PC-9 (cell line): ENCODE results near the gene STAMBP. TPM values are rescaled to one million over a fixed set of nuclear protein-coding genes. Genes with fewer than 3 reads are reported as not detected.

Source experiments
- BruUV-seq: library from RNA; stranded (reverse); fragments of 400-500 nt; replicated peaks from 2 replicates; lab custom pipeline; 2021; lab: Mats Ljungman, UMichigan
- CTCF ChIA-PET: fragments of 300-600 bp; sonication (Branson Sonifier 250); formaldehyde crosslinking; loops from one replicate; lab custom pipeline; 2022; ENCODE audit warnings: antibody characterized with exemption; lab: Charles Lee
- POLR2A ChIA-PET: fragments of 300-600 bp; sonication (Branson Sonifier 250); formaldehyde crosslinking; loops from one replicate; lab custom pipeline; 2022; ENCODE audit warnings: antibody characterized with exemption; ENCODE audit not compliant: unreplicated experiment; lab: Charles Lee
- DNase-seq, 2 experiments: peaks; one replicate each; pipeline versions ENCODE4 v3.0.0 to v3.0.0-alpha.2; 2015 to 2022; ENCODE audit warnings: mixed read lengths in 1 of 2
- H2AFZ ChIP-seq: fragments of 200-600 bp; sonication (generic); 2 replicates; pipeline ENCODE4 v1.8.1; 2017; ENCODE audit warnings: antibody characterized with exemption
- H3F3A ChIP-seq: fragments of 200-600 bp; sonication (generic); 2 replicates; pipeline ENCODE4 v1.8.1; 2017; ENCODE audit warnings: antibody characterized with exemption, mild to moderate bottlenecking, low read depth; ENCODE audit not compliant: insufficient read depth
- H3K27ac ChIP-seq: fragments of 200-600 bp; sonication (generic); 2 replicates; pipeline ENCODE4 v1.6.1; 2016; ENCODE audit warnings: mixed run types
- H3K27me3 ChIP-seq: fragments of 200-600 bp; sonication (generic); 2 replicates; pipeline ENCODE4 v1.6.1; 2016; ENCODE audit warnings: low read depth, mixed run types; ENCODE audit not compliant: insufficient read depth
- H3K36me3 ChIP-seq: fragments of 200-600 bp; sonication (generic); 2 replicates; pipeline ENCODE4 v1.6.1; 2016; ENCODE audit warnings: low read depth, mixed run types
- H3K4me1 ChIP-seq: fragments of 200-600 bp; sonication (generic); replicated peaks from 2 replicates; pipeline ENCODE4 v1.6.1; 2016; ENCODE audit warnings: mixed run types; ENCODE audit not compliant: insufficient read depth
- H3K4me2 ChIP-seq: fragments of 200-600 bp; sonication (generic); 2 replicates; pipeline ENCODE4 v1.6.1; 2017; ENCODE audit warnings: mixed run types
- H3K4me3 ChIP-seq: fragments of 200-600 bp; sonication (generic); 2 replicates; pipeline ENCODE4 v1.6.1; 2016; ENCODE audit warnings: mixed run types
- H3K79me2 ChIP-seq: fragments of 200-600 bp; sonication (generic); 2 replicates; pipeline ENCODE4 v1.6.1; 2017; ENCODE audit warnings: low read depth, mixed run types
- H3K9me2 ChIP-seq: fragments of 200-600 bp; sonication (generic); 2 replicates; pipeline ENCODE4 v1.8.1; 2017; ENCODE audit warnings: mild to moderate bottlenecking; ENCODE audit not compliant: insufficient read depth
- H3K9me3 ChIP-seq: fragments of 200-600 bp; sonication (generic); 2 replicates; pipeline ENCODE4 v1.8.1; 2016; ENCODE audit warnings: low read depth; ENCODE audit not compliant: insufficient read depth
- H4K20me1 ChIP-seq: fragments of 200-600 bp; sonication (generic); 2 replicates; pipeline ENCODE4 v1.8.1; 2017; ENCODE audit not compliant: insufficient read depth
- EZH2 ChIP-seq: fragments of 200-600 bp; sonication (generic); IDR thresholded peaks from 2 replicates; pipeline ENCODE4 v1.8.0; 2017; ENCODE audit warnings: antibody characterized with exemption, low read depth
- intact Hi-C: fragments of 100-400 bp; cut with micrococcal nuclease; formaldehyde crosslinking; loops from one replicate; pipeline ENCODE4 v1.10.0; 2022; ENCODE audit not compliant: unreplicated experiment
- total RNA-seq: library from RNA; stranded (reverse); gene quantifications from 2 replicates; pipeline ENCODE4 v1.2.3, GENCODE V29; 2021
- TF ChIP-seq, protein P1 (sequence below): fragments of 200-600 bp; sonication (generic); conservative IDR thresholded peaks from 2 replicates; pipeline ENCODE4 v1.6.1; 2017; ENCODE audit warnings: mixed run types, antibody characterized with exemption, mild to moderate bottlenecking, moderate library complexity

STAMBP gene
- total RNA-seq, 1 experiment from 2014 or later, result 52.2 TPM

GRCh38 chr2:73844087-73844486 is 15.3 kb downstream of the STAMBP start:
- TF ChIP-seq, protein P1, sequence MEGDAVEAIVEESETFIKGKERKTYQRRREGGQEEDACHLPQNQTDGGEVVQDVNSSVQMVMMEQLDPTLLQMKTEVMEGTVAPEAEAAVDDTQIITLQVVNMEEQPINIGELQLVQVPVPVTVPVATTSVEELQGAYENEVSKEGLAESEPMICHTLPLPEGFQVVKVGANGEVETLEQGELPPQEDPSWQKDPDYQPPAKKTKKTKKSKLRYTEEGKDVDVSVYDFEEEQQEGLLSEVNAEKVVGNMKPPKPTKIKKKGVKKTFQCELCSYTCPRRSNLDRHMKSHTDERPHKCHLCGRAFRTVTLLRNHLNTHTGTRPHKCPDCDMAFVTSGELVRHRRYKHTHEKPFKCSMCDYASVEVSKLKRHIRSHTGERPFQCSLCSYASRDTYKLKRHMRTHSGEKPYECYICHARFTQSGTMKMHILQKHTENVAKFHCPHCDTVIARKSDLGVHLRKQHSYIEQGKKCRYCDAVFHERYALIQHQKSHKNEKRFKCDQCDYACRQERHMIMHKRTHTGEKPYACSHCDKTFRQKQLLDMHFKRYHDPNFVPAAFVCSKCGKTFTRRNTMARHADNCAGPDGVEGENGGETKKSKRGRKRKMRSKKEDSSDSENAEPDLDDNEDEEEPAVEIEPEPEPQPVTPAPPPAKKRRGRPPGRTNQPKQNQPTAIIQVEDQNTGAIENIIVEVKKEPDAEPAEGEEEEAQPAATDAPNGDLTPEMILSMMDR, result no peak
- H3K9me3 ChIP-seq, result no peaks in the 10 kb centered on the region
- H3K4me1 ChIP-seq, result no peaks in the 10 kb centered on the region
- H2AFZ ChIP-seq, result no peak overlapping the region
- BruUV-seq, result no TSS peak
- peaks cover 18% of the 10 kb centered on the region; the same call in 1 of the 2 replicates for H3K36me3 ChIP-seq
- H3K27me3 ChIP-seq, result no peaks in the 10 kb centered on the region
- POLR2A ChIA-PET, result interaction anchor here (0.6 to 0.7 kb wide), 2 partner anchors 15 to 335 kb away, joined by 3 read pairs; partner anchors contain the start of genes MOB1A and STAMBP
- H3K79me2 ChIP-seq, result no peaks in the 10 kb centered on the region
- H3F3A ChIP-seq, result no peaks in the 10 kb centered on the region
- no peak overlapping the region for H3K27ac ChIP-seq
- H4K20me1 ChIP-seq, result peaks cover 12% of the 10 kb centered on the region; the same call in 1 of the 2 replicates
- CTCF ChIA-PET, result no interaction called here
- H3K9me2 ChIP-seq, result no peaks in the 10 kb centered on the region
- no peak overlapping the region for H3K4me2 ChIP-seq
- intact Hi-C loops, result no loop called here
- H3K4me3 ChIP-seq, result no peak overlapping the region
- DNase-seq, result no peak

DNA sequence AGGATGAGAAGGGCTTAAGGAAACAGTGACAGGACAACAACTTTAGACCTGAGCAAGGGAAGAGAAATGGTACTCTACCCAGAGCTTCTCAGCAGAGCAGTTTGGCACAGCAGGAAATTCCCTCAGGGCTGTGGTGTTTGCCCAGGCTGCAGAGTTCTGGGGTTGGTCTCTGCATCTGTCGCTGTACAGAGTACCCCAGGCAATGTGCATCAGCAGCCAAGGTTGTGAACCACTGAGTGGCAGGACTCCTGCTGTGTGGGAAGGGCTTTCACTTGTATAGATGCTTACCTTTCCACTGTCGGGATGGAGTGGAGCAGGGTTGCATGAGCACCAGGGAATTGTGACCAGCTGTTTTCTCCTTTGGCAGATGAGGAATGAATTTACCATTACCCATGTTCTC is 21.2 kb downstream of the STAMBP start:
- Histone ChIP-seq H3K9me2 (no peaks in the 10 kb centered on the region), H4K20me1 (no peaks in the 10 kb centered on the region), H3K79me2 (no peaks in the 10 kb centered on the region), H3K4me3 (no peak overlapping the region), H3K9me3 (no peaks in the 10 kb centered on the region), H3K4me2 (no peak overlapping the region), H3K27me3 (no peaks in the 10 kb centered on the region), H3K27ac (no peak overlapping the region), H3K36me3 (peaks cover 38% of the 10 kb centered on the region), H3K4me1 (peaks cover 9% of the 10 kb centered on the region), H3F3A (peaks cover 15% of the 10 kb centered on the region), H2AFZ (no peak overlapping the region)
- POLR2A ChIA-PET, result no interaction called here
- CTCF ChIA-PET, result no interaction called here
- TF ChIP-seq, protein P1, result no peak
- no TSS peak for BruUV-seq
- intact Hi-C loops, result no loop called here
- no peak for DNase-seq

GRCh38 chr2:73851274-73851673 is 22.5 kb downstream of the STAMBP start:
- Histone ChIP-seq H3F3A (peaks cover 15% of the 10 kb centered on the region), H3K4me2 (no peak overlapping the region), H3K4me3 (no peak overlapping the region), H3K79me2 (no peaks in the 10 kb centered on the region), H3K4me1 (peaks cover 9% of the 10 kb centered on the region), H3K27me3 (no peaks in the 10 kb centered on the region), H3K9me3 (no peaks in the 10 kb centered on the region), H3K9me2 (no peaks in the 10 kb centered on the region), H4K20me1 (no peaks in the 10 kb centered on the region), H3K27ac (no peak overlapping the region), H2AFZ (no peak overlapping the region), H3K36me3 (peaks cover 36% of the 10 kb centered on the region)
- TF ChIP-seq, protein P1, result peak; percentile 66
- no peak for TF ChIP-seq EZH2
- BruUV-seq, result no TSS peak
- POLR2A ChIA-PET, result interaction anchor here (0.7 kb wide), 1 partner anchor 188 kb away, joined by 3 read pairs; no protein-coding TSS in a partner anchor
- DNase-seq, result peak in 1 of 2 experiments; percentile 5
- CTCF ChIA-PET, result interaction anchor here (0.7 kb wide), 1 partner anchor 159 kb away, joined by 10 read pairs; no protein-coding TSS in a partner anchor
- intact Hi-C loops, result no loop called here
